ENCODE data around the gene TTYH3.

- TF ChIP-seq ZSCAN30 (tag by site-specific recombination; IDR thresholded peaks at IDR 0.05) (no peak), CTCF (tag by site-specific recombination; IDR thresholded peaks at IDR 0.05) (no peak), ZNF274 (IDR thresholded peaks at IDR 0.05; ENCODE audit: low read length) (no peak), ZNF274 (tag by site-specific recombination; IDR thresholded peaks at IDR 0.05; ENCODE audit: borderline replicate concordance) (no peak), ZNF292 (tag by site-specific recombination; IDR thresholded peaks at IDR 0.05; ENCODE audit: borderline replicate concordance, low read depth) (no peak), ZNF449 (tag by site-specific recombination; IDR thresholded peaks at IDR 0.05) (no peak), ZNF24 (tag by site-specific recombination; IDR thresholded peaks at IDR 0.05) (no peak)
Measured at GRCh38 chr7:2628130-2628482, 3.7 kb upstream of the TTYH3 start.

Data from HEK293 (cell line).